Kidney tubule cell (primary cell): ENCODE data around the gene S100A8.
"Not testable (repeated sequence)": the region's sequence is repeated elsewhere in the genome, so short reads cannot be mapped to it uniquely, and the experiment has no call there.

Experiments used
- DNase-seq: peaks from one replicate; pipeline ENCODE4 v3.0.0-alpha.2; 2018; ENCODE audit warnings: low spot score

Gene S100A8

DNA sequence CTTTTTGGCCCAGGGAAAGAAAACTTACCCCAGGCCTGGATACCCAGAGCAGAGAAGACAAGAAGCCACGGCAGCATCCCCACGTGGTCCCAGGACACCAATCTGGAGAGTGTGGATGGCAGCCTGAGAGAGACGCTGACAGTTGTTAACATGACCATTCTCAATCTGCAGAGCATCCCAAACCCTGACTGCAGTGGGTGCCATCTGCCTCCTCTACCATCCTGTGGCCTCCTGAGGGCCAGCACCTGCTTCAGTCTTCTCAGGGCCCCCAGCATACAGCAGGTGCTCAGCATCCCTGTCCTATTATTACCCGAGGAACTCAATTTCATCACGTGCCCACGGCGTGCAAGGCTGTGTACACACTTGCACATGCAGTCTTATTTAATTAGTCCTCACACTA lies 43.0 kb downstream of the S100A8 start:
- DNase-seq, result no peak

DNA sequence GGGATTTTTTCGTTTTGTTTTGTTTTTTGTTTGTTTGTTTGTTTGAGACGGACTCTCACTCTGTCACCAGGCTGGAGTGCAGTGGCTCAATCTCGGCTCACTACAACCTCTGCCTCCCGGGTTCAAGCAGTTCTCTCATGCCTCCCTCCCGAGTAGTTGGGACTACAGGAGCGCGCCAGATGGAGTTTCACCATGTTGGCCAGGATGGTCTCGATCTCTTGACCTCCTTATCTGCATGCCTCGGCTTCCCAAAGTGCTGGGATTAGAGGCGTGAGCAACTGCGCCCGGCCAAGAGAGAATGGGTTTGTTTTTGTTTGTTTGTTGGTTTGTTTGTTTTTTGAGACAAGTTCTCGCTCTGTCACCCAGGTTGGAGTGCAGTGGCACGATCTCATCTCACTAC lies 43.8 kb downstream of the S100A8 start:
- not testable (repeated sequence) for DNase-seq

DNA sequence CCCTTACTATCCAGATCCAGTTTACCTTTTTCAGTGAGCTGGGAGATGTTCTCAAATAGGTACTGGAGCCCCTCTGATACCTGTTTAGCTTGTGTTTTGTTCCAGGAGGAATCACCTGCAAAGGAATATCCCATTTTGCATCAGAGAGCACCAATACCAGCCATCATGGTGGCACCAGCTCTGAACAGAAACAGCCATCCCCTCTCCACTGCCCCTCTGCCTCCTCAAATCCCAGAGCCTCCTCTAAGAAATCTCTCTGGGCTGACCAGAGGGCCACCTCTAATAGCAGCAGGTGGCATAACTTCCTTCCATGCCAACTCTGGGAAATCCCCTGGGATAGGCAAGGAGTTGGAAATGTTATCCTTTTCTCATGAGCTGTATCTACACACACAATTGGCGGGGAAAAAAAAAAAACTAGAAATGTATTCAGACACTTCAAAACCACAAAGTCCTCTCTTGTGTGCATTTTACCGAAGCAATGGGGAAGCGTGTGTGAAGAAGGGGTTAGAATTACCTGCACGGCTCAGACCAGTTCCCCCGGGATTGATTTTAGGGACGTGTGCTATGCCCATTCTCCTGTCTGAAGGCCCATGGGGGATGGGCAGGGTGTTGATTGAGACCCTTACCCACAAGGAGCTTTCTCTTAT lies 44.7 kb downstream of the S100A8 start:
- no peak for DNase-seq

GRCh38 chr1:153345187-153346076 lies 45.4 kb downstream of the S100A8 start:
- DNase-seq, result no peak

GRCh38 chr1:153344718-153345025 lies 46.2 kb downstream of the S100A8 start:
- peak; percentile 17 for DNase-seq

- DNase-seq, result no peak
Measured at GRCh38 chr1:153343811-153344717, 46.8 kb downstream of the S100A8 start.

GRCh38 chr1:153343040-153343681 lies 47.7 kb downstream of the S100A8 start:
- DNase-seq, result peak; percentile 29

DNA sequence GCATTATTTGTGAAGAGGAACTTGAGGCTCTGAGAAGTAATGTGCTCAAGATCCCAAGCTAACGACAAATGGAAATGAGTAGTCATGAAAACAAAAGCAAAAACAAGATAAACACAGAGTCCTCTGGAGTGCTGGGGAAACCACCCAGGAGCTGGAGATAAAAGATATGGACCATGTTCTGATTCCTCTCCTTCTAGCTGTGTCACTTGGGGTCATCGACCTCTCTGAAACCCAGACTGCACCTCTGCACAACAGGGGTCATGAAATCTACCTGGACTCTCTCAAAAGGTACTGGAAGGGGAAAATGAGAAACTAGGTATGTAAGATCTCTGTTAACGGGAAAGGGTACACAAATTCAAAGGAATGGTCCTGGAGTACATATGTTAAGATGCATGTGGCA lies 48.7 kb downstream of the S100A8 start:
- DNase-seq, result no peak

DNA sequence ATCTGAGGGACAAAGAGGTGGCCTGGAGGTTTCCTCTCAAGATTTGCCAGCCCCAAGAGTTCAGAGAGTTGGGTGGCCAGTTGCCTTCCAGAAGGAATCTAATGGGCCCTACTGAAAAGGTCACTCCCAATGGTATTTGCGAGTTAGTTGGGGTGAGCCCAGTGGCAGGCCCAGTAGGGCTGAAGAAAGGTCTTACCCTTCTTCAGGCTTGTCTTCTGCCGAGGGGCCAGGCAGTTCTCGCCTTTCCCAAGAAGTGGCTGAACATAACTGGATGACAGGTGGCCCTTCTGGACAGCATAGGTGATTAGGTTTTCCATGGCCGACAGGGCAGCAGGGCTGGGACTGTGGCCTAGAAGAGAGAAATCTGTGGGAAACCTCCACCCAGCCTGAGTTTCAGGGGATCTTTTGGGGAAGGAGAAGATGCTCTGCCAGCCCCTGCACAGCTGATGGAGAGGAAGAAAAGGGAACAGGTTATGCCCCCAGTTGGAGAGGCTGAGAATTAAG lies 49.4 kb downstream of the S100A8 start:
- DNase-seq, result no peak

DNA sequence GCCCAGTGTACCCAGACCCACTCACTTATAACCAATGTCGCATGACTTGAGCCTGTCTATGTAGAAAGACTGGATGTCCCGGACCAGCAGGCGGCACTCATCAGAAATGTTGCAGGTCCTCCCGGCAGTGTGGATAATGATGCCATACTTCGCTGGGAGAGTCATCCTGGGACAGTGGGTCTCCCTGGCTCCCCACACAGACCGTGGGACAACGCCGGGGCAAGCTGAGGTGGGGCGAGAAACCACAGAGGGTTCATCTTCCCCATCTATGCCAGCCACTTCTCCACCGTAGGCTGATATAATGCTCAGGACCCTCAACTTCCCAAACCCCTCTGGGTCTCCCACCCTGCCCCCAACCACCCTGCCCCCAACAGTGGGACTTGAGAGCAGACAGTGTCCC lies 50.5 kb downstream of the S100A8 start:
- DNase-seq, result no peak
